HG02623 (cell line): ENCODE measurements around the gene PEX10.

Experiments
- ATAC-seq: cut with Tn5 transposase; IDR thresholded peaks from one replicate; pipeline ENCODE4 v1.9.1; 2021; ENCODE audit warnings: moderate library complexity; ENCODE audit not compliant: unreplicated experiment

PEX10 gene

DNA sequence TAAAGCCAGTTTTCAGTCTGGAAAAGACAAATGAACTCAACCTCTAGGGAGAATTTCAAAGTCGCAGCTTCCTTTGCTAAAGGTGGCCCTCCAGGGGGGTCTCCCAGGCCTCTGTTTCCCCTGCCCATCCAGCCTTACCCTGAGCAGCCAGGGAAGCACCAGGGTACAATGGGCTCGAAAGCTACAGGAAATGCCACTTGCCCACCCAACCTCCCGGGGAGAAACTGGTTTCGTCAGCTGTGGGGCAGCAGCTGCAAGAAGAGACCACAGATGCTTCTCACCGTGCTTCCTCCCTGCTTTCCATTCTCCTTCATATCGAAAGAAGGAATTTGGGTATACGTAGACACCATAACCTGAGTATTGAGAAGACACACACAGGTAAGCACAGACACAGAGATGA lies 22.7 kb downstream of the PEX10 start:
- ATAC-seq = no peak

DNA sequence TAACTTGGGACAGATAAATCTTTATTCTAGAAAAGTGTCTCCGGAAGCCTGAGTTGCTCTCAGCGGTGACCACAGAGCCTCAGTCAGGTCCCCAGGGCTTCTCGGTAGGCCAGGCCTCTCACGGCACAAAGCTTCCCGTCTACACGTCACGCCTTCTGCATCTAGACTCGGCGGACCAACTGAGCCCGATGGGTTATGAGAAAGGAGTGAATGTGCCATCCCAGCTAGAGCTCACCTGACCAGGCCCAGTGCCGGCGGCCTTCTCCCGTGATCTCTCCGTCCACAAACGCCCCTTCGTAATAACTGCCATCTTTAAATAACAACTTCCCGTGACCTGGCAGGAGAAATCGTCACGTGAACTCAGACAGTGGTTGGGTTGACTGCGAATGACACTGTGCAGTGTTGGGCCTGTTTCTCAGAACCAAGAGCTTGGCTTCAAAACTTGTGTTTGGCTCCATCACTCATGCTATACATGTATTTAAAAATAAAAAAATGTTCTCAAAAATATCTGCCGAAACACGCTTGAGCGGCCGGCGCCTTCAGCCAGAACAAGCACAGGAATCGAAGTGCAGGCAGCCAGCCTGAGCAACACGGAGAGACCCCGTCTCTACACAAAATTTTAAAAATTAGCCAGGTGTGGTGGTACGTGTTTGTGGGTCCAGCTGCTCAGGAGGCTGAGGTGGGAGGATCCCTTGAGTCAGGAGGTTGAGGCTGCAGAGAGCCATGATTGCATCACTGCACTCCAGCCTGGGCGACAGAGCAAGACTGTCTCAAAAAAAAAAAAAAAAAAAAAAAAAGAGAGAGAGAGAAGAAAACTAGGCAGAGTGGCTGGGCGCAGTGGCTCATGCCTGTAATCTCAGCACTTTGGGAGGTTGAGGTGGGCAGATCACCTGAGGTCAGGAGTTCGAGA lies 24.1 kb downstream of the PEX10 start:
- no peak for ATAC-seq

DNA sequence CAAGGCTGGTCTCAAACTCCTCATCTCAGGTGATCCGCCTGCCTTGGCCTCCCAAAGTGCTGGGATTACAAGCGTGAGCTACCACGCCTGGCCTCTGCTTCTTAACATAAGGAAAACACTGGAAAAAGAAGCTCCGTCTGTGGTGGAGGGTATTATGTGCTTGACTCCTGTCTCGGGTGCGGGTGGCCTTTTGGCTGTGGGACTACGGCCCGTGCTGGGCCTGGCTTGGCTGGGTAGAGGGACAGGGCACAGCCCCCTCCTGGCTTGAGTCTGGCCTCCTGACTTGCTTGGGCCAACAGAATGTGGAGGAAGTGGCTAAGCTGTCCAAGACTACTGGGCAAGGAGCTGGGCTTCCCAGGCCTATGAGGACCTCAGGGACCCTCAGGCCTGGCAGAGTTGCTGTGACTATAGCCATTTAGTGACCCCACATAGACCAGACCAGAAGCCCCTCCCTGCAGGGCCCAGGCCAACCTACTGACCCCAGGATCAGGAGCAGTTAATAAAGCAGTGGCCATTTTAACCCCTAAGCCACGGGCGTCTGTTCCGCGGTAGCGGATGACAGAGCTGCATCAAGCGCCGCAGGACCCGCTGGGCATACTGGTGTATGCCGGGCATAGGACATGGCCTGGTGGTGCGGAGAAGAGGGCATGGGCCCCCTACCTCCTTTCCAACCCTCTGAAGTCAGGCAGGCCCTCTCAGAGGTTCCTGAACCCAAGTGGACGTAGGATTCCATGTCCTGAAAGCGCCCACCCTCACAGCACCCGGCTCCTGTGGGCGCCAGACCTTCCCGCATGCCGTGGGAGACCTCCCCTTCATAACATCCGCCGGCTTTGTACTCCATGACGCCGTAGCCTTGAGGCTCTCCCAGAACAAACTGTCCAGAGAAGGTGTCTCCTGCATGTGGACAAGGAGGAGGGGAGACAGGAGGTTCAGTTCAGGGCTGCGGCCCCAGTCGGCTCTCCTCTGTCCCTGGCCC lies 25.4 kb downstream of the PEX10 start:
- ATAC-seq = no peak

DNA sequence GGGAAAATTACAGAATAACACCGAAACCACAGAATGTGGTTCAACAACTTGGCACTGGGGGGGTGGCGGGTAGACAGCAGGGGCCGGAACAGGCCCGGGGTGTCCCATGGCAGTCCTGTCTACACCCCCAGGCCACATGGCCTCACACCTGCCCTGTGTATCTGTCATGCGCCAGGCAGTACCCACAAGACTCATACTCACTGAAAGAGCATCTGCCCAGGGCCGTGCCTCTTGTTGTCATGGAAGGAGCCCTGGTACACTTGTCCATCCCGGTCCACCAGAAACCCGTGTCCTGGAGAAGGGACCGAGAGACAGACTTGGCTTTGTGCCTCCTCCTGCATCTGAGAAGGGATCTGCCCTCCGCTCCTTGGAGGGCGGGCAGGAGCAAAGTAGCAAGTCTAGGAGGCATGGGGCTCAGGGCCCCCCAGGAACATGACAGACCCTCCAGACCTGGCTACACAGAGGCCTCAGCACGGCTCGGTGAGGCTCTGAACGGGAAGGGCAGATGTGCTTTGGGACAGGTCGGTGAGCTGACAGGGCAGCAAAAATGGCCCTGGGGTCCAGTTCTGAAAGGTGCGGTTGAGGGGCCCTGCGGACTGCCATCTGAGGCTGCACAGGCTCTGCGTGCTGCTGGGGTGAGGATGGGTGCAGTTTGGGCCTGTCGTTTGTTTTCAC lies 26.6 kb downstream of the PEX10 start:
- ATAC-seq = no peak

DNA sequence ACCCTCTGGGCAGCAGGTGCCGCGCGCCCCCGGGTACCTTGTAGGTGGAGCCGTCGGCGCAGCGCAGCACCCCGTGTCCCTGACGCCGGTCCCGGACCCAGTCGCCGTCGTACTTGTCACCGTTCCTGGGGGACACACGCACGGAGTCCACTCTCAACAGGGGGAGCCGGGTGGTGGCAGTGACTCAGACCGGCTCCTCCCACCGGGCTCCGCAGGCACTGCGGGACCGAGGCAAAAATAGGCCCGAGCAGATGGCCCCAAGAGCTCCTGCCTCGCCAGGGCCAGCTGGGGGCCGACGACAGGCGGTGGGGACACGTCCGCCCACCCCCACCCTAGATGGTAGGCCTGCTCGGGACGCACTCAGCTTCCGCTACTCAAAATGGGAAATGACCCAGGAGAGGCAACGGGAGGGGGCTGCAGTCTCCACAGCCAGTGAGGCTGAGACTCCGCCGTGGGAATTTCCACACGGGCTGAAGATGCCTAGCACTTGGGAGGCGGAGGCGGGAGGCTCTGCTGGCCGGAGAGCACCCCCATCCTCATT lies 27.4 kb downstream of the PEX10 start:
- no peak for ATAC-seq

DNA sequence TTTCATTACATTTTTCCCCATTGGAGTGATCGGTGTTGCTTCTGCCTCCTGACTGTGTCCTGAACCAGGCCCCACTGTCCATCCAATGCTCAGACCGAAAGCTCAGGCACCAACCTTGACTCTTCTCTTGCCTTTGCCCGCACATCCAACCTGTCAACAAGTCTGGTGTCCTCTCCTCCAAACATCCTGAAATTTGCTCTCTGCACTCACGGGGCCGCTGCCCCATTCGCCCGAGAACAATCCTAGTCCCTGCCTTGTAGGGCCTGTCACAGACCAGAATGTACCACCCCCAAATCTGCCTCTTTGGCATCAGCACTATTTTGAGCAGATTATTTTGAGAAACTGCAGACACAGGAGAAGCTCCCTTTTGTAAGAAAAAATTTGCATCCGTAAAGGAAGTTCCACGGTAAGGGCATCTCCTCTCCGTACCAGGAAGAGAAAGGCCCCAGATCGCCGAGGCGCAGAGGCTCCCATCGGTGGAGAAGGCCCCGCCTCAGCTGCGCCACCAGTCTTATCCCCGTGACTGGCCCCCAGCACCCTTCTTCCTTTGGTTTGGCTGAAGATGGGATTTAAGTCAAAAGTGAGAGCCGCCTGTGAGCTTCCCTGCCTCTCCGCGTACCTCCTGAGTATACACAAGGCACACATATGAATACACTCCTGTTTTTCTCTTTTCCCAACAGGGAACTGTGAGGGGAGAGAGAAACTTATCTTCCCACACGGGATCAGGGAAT lies 28.1 kb downstream of the PEX10 start:
- no peak for ATAC-seq

DNA sequence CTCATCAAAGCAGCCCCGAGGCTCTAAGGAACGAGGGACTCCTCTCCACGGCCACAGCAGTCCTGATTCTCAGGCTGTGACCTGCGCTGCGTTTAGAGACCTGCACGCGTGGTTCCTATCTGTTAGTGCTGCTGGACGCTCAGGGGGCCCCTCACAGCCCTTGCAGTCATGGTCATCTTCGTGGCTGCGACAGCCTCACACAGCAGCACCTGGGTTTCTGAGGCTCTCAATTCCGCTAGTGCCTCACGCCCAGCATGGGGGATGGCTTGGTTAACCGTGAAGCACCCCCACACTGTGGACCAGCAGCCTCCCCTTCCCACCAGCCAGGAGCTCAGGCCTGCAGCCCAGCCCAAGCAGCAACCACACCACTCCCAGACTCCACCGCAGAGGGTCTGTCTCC lies 28.8 kb downstream of the PEX10 start:
- no peak for ATAC-seq

DNA sequence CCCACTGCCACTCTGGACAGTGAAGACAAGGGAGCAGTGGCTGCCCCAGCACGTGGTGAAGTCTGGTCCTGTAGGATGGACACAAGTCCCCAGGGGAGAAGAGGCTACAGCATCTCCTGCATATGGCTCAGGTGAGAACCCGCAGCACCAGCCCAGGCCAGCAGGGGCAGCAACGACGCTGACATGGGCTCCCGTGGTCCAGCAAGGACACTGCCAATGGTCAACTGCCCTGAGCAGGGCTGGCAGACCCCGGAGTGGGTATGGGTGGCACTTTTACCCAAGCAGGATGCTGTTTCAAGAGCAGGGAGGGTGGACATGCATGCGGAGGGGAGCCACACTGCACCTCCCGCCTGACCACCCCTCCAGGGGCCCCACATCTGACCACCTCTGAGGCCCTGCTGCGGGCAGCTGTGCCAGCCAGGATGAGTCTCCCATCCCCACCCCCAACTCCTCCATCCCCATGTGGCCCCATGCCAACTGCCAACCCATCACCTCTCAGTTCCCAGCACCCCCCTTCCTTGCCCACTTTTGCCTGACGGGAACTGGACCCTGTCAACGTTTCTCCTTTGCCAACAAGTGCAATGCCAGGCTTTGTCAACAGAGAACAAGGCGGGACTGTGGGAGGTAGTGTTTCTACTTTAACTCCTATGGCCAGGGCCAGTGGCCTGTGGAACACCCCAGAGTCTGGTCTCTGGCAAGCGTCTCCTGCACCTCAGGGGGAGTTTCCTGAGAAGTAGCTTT lies 29.6 kb downstream of the PEX10 start:
- ATAC-seq = no peak

DNA sequence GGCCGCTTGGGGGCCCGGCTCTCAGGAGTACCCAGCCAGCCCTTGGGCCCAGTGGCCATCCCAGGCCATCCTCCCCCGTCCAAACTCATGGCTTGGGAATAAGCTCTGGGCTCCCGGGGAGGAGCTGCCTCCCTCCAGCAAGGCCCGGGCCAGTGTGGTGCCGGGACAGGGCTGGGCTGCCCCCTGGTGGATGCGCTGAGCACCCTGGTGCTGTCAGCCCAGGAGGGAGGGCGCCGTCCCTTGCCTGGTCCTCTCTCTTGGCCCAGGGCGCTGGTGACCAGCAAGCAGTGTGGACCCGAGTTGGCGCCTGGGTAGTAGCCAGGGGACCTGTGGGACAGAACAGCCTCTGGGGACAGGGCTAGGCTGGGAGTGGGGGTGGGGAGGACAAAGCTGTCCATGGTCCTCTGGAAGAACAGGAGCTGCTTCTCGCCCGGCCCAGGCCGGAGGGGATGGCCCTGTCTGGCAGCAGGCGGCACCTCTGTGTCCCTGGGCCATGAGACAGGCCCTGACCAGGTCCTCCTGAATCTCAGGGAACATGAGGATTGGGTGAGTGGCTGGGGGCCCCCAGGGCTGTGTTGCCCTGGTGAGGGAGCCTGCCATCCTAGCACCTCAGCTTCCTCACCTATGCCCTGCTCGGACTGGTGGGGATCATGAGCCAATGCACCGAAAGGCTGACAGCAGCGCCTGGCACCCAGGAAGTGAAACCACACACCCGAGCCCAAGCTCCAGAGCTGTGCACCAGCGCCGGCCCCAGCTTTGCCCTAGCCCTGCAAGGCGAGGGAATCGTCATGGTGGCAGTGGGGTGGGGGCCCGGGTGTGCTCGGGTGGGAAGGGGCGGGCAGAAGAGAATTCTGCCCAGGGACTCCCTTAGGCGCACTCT lies 30.4 kb downstream of the PEX10 start:
- no peak for ATAC-seq

DNA sequence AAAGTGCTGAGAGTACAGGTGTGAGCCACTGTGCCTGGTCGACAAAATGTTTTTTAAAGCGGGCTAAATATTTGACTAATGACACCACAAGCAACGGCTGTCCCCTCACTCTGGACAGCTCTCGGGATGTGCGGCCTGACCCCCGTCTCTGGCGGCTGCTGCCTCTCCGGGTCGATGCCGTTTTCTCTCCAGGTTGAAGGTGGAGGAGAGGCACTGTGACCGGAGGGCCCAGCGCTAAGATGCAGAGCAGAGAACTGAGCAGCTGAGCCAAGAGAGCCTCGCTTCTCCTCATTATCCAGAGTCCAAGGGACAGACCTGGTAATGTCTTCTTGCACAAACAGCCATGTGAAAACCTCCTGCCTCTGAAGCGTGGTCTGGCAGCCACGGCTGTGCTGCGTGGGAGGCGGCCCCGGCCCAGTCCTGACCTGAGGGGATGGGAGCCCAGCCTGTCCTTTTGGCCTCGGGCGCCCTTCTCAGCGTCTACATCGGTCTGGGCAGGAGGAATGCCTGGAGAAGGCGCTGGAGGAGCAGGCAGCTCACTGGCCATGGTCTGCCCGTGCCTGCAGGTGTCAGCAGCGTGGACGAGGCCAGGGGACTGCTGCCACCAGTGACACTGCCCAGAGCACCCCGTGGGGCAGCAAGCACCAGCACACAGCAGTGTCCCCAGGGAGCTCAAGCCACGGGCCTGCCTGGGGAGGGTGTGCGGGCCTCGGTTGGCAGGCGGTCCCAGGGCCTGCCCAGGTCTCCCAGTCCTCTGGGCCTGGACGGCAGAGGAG lies 31.4 kb downstream of the PEX10 start:
- no peak for ATAC-seq

DNA sequence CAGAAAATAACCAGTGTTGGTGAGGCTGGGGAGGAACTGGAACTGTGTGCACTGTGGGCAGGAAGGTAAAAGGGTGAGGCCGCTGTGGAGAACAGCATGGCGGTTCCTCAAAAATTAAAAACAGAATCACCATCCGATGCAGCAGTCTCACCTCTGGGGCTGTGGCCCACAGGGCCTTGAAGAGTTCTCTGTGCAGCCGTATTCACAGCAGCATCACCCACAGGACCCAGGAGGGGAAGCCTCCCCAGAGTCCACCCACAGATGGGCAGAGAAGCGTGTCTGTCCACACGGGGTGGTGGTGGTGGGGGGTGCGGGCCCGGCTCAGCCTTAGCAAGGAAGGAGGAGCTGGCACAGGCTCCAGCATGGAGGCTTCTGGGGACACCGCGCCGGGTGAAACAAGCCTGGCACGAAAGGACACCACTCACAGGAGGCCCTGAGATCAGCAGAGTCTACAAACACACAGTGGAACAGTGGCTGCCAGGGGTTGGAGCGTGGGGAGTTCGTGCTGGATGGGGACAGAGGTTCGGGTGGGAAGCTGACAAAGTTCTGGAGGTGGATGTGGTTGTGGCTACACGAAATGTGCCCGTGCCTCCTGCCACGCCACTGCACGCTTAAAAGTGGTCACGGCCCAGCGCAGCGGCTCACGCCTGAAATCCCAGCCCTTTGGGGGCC lies 32.5 kb downstream of the PEX10 start:
- ATAC-seq = no peak

DNA sequence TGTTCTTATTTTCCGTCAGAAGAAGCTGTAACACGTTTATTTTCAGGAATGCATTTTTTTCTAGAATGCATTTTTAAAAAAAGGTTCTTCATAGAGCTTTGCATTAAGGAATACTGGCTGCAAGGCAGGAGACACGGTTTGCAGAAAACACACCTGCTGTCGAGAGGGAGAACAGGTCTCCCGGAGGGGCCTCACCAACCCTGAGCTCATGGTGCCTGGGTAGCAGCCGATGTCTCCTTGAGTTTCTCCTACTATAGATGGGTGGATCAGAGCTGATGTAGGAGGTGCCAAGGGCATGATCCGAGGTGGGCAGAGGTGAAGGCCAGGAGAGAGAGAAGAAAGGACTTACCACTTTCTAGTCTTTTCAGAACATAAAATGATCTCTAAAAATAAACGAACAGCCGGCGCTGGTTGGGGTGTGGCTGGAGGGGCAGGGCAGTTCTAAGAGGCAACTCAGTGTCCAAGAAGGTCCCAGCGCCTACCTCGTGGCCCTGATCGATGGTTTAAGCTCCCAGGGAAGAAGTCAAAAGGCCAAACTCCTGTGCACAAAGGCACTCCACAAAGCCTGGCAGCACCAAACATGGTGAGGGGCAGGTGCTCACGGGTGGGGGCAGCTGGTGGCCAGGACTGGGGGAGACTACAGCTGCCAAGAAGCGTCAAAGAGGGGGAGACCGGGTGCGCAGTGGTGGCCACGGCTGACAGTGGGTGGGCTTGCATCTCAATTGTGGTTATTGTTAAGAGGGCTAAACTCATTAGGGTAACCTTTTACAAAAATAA lies 33.2 kb downstream of the PEX10 start:
- ATAC-seq = no peak

DNA sequence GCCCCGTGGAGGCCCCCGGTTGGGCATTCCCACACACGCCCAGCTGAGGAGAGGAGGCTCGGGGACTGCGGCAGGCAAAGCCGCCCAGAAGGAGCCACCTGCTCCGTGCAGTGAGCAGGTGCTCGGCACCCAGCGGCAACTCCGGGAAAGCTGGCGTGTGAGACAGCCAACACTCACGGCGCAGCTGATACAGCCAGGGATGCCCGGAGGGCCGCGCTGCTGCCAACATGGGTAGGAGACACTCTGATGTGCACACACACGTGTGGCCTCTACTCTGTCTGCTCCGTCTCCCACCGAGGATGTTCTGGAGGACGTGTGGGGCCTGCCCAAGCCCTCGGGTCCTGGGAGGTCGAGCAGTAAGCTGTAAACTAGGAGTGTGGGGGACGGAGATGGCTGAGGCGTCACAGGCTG lies 33.9 kb downstream of the PEX10 start:
- ATAC-seq = no peak

DNA sequence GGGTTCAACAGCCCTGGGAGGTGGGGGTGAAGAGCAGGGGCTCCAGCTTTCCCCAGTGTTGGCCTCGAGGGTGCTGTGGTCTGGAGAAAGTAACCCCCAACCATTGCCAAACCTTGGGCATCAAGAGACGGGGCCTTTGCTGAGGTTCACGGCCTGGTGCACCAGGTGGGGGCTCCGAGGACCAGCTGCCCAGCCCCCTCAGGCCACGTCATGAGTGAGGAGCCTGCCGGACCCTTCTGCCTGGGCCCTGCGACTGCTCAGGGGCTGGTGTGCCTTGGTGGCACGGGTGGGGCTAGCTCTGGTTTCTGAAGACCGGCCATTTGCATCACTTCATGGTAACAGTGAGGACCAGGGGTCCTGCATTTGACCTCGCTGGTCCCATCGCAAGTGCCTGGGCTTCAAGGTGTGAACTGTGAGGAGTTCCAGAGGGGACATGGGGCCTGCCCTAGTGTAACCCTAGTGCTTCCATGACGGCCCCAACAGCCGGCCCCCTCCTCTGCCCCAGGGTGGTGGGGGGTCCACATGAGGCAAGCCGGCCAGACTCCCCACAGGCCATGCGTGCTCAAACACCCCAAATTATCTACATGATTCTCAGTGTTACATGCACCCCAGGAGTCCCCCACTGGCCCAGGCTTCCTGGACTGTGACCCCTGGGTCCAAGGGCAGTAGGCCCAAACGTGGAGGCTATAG lies 34.5 kb downstream of the PEX10 start:
- no peak for ATAC-seq

DNA sequence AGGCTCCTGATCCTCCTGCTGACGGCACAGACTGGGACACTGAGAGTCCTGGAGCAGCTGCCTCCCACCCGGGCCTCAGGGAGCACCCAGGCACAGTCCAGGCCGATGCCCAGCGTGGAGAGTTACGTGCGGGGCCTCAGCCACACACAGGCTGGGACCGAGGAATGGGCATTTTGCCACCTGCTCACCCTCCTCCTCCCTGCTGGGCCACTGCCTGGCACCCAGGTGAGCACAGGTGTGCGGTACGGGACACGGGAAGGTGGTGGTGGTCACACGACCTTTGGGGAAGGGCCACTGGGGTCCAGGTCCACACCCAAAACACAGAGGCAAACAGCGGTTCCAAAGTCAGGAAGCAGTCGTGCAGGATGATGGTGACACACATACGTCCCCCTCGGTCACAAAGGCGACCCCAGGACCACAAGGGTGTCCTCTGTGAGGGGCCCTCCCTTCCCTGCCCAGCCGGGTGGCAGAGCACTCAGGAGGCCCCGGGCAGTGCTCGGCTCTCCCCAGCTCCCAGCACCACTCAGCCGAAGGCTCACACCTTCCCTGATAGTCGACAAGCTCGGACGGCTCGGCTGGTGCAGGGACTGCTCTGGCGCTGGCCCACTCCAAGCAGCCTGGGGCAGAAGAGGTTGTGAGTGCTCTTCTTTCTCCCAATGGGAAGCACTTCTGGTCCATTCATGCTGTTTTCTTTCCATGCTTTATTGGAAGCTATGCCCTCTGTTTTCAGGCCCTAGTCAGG lies 35.3 kb downstream of the PEX10 start:
- no peak for ATAC-seq
